ENCODE data around the gene KRTAP5-8. TPM values are rescaled to one million over a fixed set of nuclear protein-coding genes. Genes with fewer than 3 reads are reported as not detected.

The KRTAP5-8 gene
- total RNA-seq, 4 donors from 2014 or later, result 5.8 to 6.0 TPM; not detected in 2

- Histone ChIP-seq H3K9me3 (no peaks in the 10 kb centered on the region), H3K27ac (no peak overlapping the region), H3K27me3 (no peaks in the 10 kb centered on the region), H3K4me1 (no peaks in the 10 kb centered on the region), H3K36me3 (no peaks in the 10 kb centered on the region), H3K4me3 (no peak overlapping the region)
- TF ChIP-seq POLR2A (IDR thresholded peaks at IDR 0.05) (no peak), CTCF (IDR thresholded peaks at IDR 0.05) (no peak)
- DNase-seq, result no peak
Measured at GRCh38 chr11:71543866-71544265, 6.0 kb downstream of the KRTAP5-8 start.

GRCh38 chr11:71544525-71545214 lies 6.8 kb downstream of the KRTAP5-8 start:
- H3K4me1 ChIP-seq, result no peaks in the 10 kb centered on the region
- no peaks in the 10 kb centered on the region for H3K27me3 ChIP-seq
- DNase-seq, result no peak
- TF ChIP-seq CTCF (IDR thresholded peaks at IDR 0.05), result no peak
- no peak for TF ChIP-seq POLR2A (IDR thresholded peaks at IDR 0.05)
- H3K4me3 ChIP-seq, result no peak overlapping the region
- H3K36me3 ChIP-seq, result no peaks in the 10 kb centered on the region
- no peak overlapping the region for H3K27ac ChIP-seq
- H3K9me3 ChIP-seq, result no peaks in the 10 kb centered on the region

- H3K9me3 ChIP-seq, result no peaks in the 10 kb centered on the region
- H3K4me3 ChIP-seq, result no peak overlapping the region
- H3K27ac ChIP-seq, result no peak overlapping the region
- DNase-seq, result no peak
- H3K27me3 ChIP-seq, result no peaks in the 10 kb centered on the region
- H3K4me1 ChIP-seq, result no peaks in the 10 kb centered on the region
- no peaks in the 10 kb centered on the region for H3K36me3 ChIP-seq
- TF ChIP-seq POLR2A (IDR thresholded peaks at IDR 0.05) (no peak), CTCF (IDR thresholded peaks at IDR 0.05) (no peak)
Measured at GRCh38 chr11:71545405-71545966, 7.7 kb downstream of the KRTAP5-8 start.

GRCh38 chr11:71548120-71548519 lies 10.3 kb downstream of the KRTAP5-8 start, which contains the start of gene KRTAP5-9:
Gene KRTAP5-9 (plus strand): TSS chr11:71548420. CDS start chr11:71548658, 238 bp downstream.
- Histone ChIP-seq H3K27me3 (no peaks in the 10 kb centered on the region), H3K27ac (no peak within 1 kb of the TSS), H3K4me1 (no peaks in the 10 kb centered on the region), H3K9me3 (no peaks in the 10 kb centered on the region), H3K36me3 (no peaks in the 10 kb centered on the region), H3K4me3 (no peak within 1 kb of the TSS)
- TF ChIP-seq CTCF (IDR thresholded peaks at IDR 0.05), result no peak
- peak in 1 of 3 donors; percentile 7 for DNase-seq

GRCh38 chr11:71548716-71549151 lies 10.9 kb downstream of the KRTAP5-8 start:
- Histone ChIP-seq H3K36me3 (no peaks in the 10 kb centered on the region), H3K9me3 (no peaks in the 10 kb centered on the region), H3K27ac (no peak overlapping the region), H3K4me1 (no peaks in the 10 kb centered on the region), H3K4me3 (no peak overlapping the region), H3K27me3 (no peaks in the 10 kb centered on the region)
- TF ChIP-seq POLR2A (IDR thresholded peaks at IDR 0.05) (no peak), CTCF (IDR thresholded peaks at IDR 0.05) (no peak)
- peak in 1 of 3 donors; percentile 18 for DNase-seq

Measured in Peyer's patch (tissue), 4 donors.